Aorta (tissue), 5 donors: ENCODE data around the gene ADPGK. TPM values are rescaled to one million over a fixed set of nuclear protein-coding genes. Genes with fewer than 3 reads are reported as not detected.
A peak's percentile ranks its signal among the peaks of the same experiment; 100 is the strongest.
"Not testable (repeated sequence)": the region's sequence is repeated elsewhere in the genome, so short reads cannot be mapped to it uniquely, and the experiment has no call there.

Experiments used
- ATAC-seq: fragments of 200-7000 bp; cut with Tn5 transposase; one replicate; pipeline ENCODE4 v1.9.1; 2022; ENCODE audit warnings: moderate library complexity; ENCODE audit not compliant: low FRiP score
- DNase-seq, 2 donors: peaks; one replicate each; pipeline ENCODE4 v3.0.0-alpha.2; 2020
- H3K27ac ChIP-seq, 2 donors: one replicate each; pipeline ENCODE4 v1.5.1; 2013; ENCODE audit warnings: low read length in 2 of 2, mild to moderate bottlenecking in 2 of 2, moderate library complexity in 2 of 2, control low read depth in 1 of 2, inconsistent platforms in 1 of 2, low read depth in 1 of 2
- H3K27me3 ChIP-seq, 2 donors: one replicate each; pipeline ENCODE4 v1.6.1; 2013; ENCODE audit warnings: control low read depth in 1 of 2, low read length in 1 of 2, mild to moderate bottlenecking in 1 of 2, moderate library complexity in 1 of 2; ENCODE audit not compliant: insufficient read depth in 2 of 2, control insufficient read depth in 1 of 2
- H3K36me3 ChIP-seq, 2 donors: one replicate each; pipeline ENCODE4 v1.6.1; 2013; ENCODE audit warnings: control low read depth in 1 of 2, low read length in 1 of 2, mild to moderate bottlenecking in 1 of 2; ENCODE audit not compliant: insufficient read depth in 2 of 2, control insufficient read depth in 1 of 2
- H3K4me1 ChIP-seq, 2 donors: one replicate each; pipeline ENCODE4 v1.6.1; 2013; ENCODE audit warnings: low read length in 2 of 2, control low read depth in 1 of 2, mild to moderate bottlenecking in 1 of 2, moderate library complexity in 1 of 2; ENCODE audit not compliant: insufficient read depth in 2 of 2, control insufficient read depth in 1 of 2
- H3K4me3 ChIP-seq, 2 donors: one replicate each; pipeline ENCODE4 v1.5.1; 2013; ENCODE audit warnings: low read length in 2 of 2, control low read depth in 1 of 2, mild to moderate bottlenecking in 1 of 2
- H3K9me3 ChIP-seq: one replicate; pipeline ENCODE4 v1.6.1; 2013; ENCODE audit warnings: mild to moderate bottlenecking, low read length; ENCODE audit not compliant: control insufficient read depth
- WGBS, 2 donors: extraction: QIAGEN DNeasy Blood & Tissue Kit; methylation state at CpG; one replicate each; pipeline ENCODE4 v1.1.7; 2013; 5-methylcytosine and 5-hydroxymethylcytosine counted together
- intact Hi-C, 2 donors: fragments of 100-400 bp; cut with DNase I; formaldehyde crosslinking; loops; one replicate each; pipeline versions ENCODE4 v1.14.2 to v1.15.0; 2022
- polyA plus RNA-seq, 2 donors: library from polyadenylated mRNA; stranded (reverse); fragments of 200-250 nt; gene quantifications; one replicate each; pipeline ENCODE4 v1.2.3, GENCODE V29; 2013
- total RNA-seq, 2 donors: library from RNA; stranded (reverse); fragmentation: NEBNext Ultra II Directional; extraction: Animal tissue kit (Norgen Biotek cat#: 25700); gene quantifications; one replicate each; pipeline ENCODE4 v1.2.1, GENCODE V29; 2021
- donor health status: healthy with polysubstance abuse.
- donor health status: Bipolar disorder and iron deficiency.
- donor health status: DM: no; HTN: no; CAD: no.
- donor health status: DM: no; HTN: no; CAD: no.
- donor health status: DM: yes; HTN: yes; CAD: no.

The ADPGK gene
- total and polyA plus RNA-seq, 4 donors = 11.3 to 52.1 (median 39.8) TPM

DNA sequence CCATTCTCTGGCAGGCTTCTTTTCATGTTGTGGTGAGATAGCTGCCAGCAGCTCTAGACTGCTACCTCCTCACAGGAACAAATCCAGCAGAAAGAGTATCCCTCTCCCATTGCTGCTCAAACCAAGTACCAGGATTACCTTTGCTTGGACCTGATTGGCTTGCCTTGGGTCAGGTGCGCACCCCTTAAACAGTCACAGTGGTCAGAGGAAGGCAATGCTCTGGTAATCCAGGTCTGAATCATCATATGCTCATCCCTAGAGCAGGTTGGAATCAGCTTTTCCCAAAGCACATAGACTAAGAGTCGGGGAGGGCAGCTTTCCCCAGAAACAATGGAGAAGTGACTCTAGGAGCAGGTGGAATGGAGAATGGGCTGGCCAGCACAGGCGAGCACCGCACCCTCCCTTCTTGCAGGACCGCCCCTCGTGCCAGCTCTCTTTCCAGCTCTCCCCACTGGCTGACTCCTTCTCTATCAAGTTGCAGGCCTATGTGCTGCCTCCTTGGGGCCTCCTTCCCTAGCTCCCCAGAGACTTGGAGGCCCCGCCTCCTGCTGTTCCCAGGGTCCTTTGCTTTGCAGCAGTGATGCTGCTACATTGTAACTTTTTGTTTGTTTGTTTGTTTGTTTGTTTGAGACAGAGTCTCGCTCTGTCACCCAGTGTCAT, 29.9 kb upstream of the ADPGK start:
- DNase-seq = no peak
- no peaks in the 10 kb centered on the region for H3K9me3 ChIP-seq
- no peak overlapping the region for H3K4me3 ChIP-seq
- intact Hi-C loops = no loop called here
- H3K4me1 ChIP-seq = no peaks in the 10 kb centered on the region
- no peak for ATAC-seq
- no peak overlapping the region for H3K27ac ChIP-seq
- H3K36me3 ChIP-seq = no peaks in the 10 kb centered on the region
- H3K27me3 ChIP-seq = no peaks in the 10 kb centered on the region
- WGBS, 2 donors = 84 to 93% methylated on average over 8 of the region's 8 CpGs

DNA sequence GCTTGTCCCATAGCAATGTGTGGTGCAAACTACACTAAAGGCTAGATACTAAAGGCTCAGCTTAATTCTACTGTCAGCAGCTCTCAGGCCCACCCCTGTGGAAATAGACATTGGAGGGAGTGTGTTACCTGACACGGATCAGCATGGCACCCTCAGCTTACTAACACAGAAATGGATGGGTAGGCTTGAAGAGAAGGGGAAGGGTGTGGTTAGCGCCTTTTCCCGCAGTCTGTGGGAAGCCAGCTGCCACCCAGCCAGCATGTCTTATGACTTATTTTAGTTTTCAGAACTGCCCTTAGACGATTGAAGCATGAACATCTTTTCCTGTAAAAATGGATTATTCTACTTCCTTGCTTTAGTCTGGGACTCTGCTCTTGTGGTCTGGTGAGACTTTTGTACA, 25.8 kb upstream of the ADPGK start:
- H3K36me3 ChIP-seq = no peaks in the 10 kb centered on the region
- no peaks in the 10 kb centered on the region for H3K9me3 ChIP-seq
- WGBS, 2 donors = 77 to 79% methylated on average over 4 of the region's 4 CpGs
- H3K27ac ChIP-seq = no peak overlapping the region
- no peak for ATAC-seq
- no peak overlapping the region for H3K4me3 ChIP-seq
- no peaks in the 10 kb centered on the region for H3K4me1 ChIP-seq
- no peaks in the 10 kb centered on the region for H3K27me3 ChIP-seq
- no peak for DNase-seq
- intact Hi-C loops = no loop called here

DNA sequence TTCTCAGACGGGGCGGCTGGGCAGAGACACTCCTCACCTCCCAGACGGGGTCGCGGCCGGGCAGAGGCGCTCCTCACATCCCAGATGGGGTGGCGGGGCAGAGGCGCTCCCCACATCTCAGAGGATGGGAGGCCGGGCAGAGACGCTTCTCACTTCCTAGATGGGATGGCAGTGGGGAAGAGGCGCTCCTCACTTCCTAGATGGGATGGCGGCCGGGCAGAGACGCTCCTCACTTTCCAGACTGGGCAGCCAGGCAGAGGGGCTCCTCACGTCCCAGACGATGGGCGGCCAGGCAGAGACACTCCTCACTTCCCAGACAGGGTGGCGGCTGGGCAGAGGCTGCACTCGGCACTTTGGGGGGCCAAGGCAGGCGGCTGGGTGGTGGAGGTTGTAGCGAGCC, 23.8 kb upstream of the ADPGK start:
- ATAC-seq, intact Hi-C loops, H3K27me3 ChIP-seq, H3K4me3 ChIP-seq, H3K36me3 ChIP-seq, H3K9me3 ChIP-seq, H3K4me1 ChIP-seq, H3K27ac ChIP-seq, DNase-seq: not testable (repeated sequence)
- WGBS, 2 donors = 92 to 98% methylated on average over 16 to 22 of the region's 22 CpGs

DNA sequence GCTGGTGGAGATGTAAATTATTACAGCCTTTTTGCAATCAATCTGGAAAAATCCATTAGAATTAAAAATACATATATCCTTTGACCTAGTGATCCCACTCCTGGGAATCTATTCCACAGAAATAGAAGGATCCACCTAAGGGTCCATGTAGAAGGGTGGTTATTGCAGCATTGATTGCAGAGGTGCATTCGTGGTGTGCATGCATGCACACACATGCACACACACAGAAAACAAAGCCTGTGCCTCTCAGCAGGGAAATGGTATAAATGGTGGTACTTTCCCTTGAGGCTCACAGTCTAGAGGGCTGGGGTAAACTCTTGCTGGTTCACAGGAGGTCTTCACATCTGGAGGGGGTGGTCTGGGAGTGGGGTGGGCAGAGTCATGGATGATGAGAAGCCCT, 19.4 kb upstream of the ADPGK start:
- H3K4me1 ChIP-seq = no peaks in the 10 kb centered on the region
- H3K36me3 ChIP-seq = no peaks in the 10 kb centered on the region
- 67 to 80% methylated on average over 1 of the region's 1 CpG for WGBS, 2 donors
- intact Hi-C loops = no loop called here
- no peaks in the 10 kb centered on the region for H3K9me3 ChIP-seq
- H3K4me3 ChIP-seq = no peak overlapping the region
- H3K27me3 ChIP-seq = no peaks in the 10 kb centered on the region
- DNase-seq (no peak), ATAC-seq (no peak)
- no peak overlapping the region for H3K27ac ChIP-seq

DNA sequence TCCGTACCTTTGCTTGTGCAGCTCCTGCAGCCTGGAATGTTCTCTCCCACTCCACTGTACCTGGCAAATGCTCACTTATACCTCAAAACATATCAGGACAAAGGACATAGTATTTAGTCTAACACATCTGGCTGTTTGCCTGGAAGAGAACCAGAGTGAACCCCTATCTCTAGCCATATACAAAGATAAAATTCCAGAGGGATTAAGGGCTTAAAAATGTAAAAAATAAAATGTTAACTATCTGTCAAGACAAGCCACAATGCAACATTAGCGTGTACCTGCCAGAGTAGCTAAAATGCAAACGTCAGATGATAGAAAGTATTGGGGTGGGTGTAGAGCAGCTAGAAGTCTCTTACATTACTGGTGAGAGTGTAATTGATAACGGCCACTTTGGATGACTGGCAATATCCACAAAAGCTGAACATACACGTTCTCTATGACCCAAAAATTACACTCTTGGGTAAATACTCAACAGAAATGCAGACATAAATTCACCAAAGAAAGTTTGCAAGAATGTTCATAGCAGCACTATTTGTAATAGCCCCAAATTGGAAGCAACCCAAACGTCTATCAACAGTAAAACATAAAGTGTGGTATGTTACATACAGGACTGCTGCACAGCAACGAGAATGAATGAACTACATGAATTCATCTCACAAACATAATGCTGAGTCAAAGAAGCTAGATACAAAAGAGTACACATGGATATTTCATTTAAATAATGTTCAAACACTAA, 18.2 kb upstream of the ADPGK start:
- H3K4me1 ChIP-seq = no peaks in the 10 kb centered on the region
- H3K4me3 ChIP-seq = no peak overlapping the region
- ATAC-seq (no peak), DNase-seq (no peak)
- no peaks in the 10 kb centered on the region for H3K9me3 ChIP-seq
- H3K36me3 ChIP-seq = no peaks in the 10 kb centered on the region
- intact Hi-C loops = no loop called here
- 14 to 16% methylated on average over 7 of the region's 7 CpGs for WGBS, 2 donors
- no peaks in the 10 kb centered on the region for H3K27me3 ChIP-seq
- H3K27ac ChIP-seq = no peak overlapping the region

DNA sequence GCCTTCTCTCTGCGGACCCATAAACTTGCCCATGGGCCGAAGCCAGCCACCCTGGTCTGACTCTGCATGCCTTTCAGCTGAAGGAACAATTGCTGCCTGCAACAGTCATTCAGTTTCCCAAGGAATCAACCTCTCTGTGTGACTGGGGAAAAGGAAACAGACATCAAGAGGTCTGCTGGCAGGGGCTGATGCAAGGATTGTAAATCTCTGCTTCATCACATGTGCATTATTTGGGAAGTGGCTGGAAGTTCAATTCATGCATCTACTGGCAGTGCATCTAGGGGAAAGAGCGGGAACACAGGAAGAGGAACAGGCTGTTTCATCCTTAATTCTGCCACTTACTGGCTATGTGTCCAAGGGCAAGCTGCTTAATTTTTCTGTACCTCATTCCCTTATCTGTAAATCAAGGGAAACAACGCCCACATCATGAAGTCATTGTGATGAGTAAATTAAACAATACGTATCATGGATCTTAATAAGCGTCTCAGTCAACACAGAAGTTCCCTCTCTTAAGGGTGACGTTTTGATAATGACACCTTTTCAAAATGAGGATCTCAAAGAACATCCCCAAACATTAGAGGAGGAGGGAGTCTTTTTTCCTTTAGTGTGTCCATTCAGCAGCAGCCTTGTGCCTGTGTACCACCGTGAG, 17.4 kb upstream of the ADPGK start:
- no peak overlapping the region for H3K27ac ChIP-seq
- no peaks in the 10 kb centered on the region for H3K36me3 ChIP-seq
- H3K9me3 ChIP-seq = no peaks in the 10 kb centered on the region
- intact Hi-C loops = no loop called here
- H3K4me1 ChIP-seq = no peaks in the 10 kb centered on the region
- no peak for DNase-seq
- 42 to 43% methylated on average over 8 of the region's 8 CpGs for WGBS, 2 donors
- no peak for ATAC-seq
- H3K27me3 ChIP-seq = no peaks in the 10 kb centered on the region
- no peak overlapping the region for H3K4me3 ChIP-seq

DNA sequence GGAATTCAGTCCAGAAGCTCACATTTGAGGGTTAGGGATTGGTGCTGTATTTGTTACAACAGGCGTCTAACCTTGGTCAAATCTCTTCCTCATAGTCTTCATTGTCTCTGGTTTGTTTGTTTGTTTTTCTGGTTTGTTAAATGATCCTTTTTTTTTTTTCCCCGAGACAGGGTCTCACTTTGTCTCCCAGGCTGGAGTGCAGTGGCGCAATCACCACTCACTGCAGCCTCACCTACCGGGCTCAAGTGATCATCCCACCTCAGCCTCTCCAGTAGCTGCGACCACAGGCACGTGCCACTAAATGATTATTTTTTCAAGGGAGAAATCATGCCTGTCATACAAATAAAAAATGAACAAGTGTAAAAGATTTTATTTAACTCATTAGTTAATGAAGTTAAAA, 14.3 kb upstream of the ADPGK start:
- DNase-seq = no peak
- Histone ChIP-seq H3K4me3 (no peak overlapping the region), H3K27me3 (no peaks in the 10 kb centered on the region), H3K9me3 (no peaks in the 10 kb centered on the region), H3K36me3 (no peaks in the 10 kb centered on the region), H3K4me1 (no peaks in the 10 kb centered on the region), H3K27ac (no peak overlapping the region)
- intact Hi-C loops = loop anchor here (2.0 to 5.0 kb wide), 2 partner anchors 194 to 283 kb away; no protein-coding TSS in a partner anchor
- 89% methylated on average over 6 of the region's 6 CpGs for WGBS, 2 donors
- no peak for ATAC-seq

DNA sequence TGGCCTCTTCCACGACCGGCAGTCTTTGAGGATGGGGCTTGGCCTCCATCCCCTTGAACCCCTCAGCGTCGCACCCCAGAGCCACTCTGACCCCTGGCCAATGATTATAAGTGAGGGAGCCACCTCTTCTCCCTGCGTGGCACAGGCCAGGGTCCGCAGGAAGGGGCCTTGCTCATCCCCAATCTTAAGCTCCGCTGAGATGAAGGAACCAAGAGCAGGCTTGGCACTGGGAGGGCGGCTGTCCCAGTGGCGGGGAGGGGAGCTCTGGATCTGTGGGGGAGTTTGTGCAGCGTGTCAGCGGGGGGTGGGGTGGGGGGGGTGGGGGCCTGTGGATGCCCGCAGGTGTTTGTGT, 13.8 kb upstream of the ADPGK start:
- Histone ChIP-seq H3K4me1 (no peaks in the 10 kb centered on the region), H3K4me3 (peak overlapping the region; percentile 36 to 83), H3K27me3 (no peaks in the 10 kb centered on the region), H3K9me3 (no peaks in the 10 kb centered on the region), H3K27ac (no peak overlapping the region), H3K36me3 (no peaks in the 10 kb centered on the region)
- 12 to 16% methylated on average over 12 of the region's 12 CpGs for WGBS, 2 donors
- DNase-seq = no peak
- no peak for ATAC-seq
- intact Hi-C loops = loop anchor here (2.0 to 5.0 kb wide), 2 partner anchors 195 to 283 kb away; no protein-coding TSS in a partner anchor
